ENCODE data around the gene GRIA4.

DNA sequence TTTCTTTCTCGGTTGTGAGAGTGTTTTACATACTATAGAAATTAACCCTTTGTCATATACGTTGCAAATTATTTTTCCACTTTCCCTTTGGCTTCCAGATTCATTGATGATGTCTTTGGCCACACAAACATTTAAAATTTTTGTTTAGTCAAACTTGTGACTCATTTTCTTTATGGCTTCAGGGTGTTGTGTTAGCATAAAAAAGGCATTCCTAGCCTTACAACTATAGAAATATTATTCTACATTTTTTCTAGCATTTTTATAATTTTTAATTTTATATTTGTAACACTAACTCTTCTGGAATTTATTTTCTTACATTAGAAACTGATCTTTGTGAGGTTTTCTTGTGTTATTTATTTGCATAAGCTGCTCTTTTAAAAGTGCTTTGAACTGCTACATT lies 12.1 kb downstream of the GRIA4 start:
- TF ChIP-seq, protein P1, sequence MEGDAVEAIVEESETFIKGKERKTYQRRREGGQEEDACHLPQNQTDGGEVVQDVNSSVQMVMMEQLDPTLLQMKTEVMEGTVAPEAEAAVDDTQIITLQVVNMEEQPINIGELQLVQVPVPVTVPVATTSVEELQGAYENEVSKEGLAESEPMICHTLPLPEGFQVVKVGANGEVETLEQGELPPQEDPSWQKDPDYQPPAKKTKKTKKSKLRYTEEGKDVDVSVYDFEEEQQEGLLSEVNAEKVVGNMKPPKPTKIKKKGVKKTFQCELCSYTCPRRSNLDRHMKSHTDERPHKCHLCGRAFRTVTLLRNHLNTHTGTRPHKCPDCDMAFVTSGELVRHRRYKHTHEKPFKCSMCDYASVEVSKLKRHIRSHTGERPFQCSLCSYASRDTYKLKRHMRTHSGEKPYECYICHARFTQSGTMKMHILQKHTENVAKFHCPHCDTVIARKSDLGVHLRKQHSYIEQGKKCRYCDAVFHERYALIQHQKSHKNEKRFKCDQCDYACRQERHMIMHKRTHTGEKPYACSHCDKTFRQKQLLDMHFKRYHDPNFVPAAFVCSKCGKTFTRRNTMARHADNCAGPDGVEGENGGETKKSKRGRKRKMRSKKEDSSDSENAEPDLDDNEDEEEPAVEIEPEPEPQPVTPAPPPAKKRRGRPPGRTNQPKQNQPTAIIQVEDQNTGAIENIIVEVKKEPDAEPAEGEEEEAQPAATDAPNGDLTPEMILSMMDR (conservative IDR thresholded peaks at IDR 0.05): no peak
- TF ChIP-seq EZH2 (IDR thresholded peaks at IDR 0.05; ENCODE audit: low read depth): no peak
